Measurements from ENCODE around the gene ABCC6.
"Not testable (repeated sequence)": the region's sequence is repeated elsewhere in the genome, so short reads cannot be mapped to it uniquely, and the experiment has no call there.

The ABCC6 gene

GRCh38 chr16:16107839-16108238 lies 115.5 kb downstream of the ABCC6 start:
- no peak for DNase-seq

GRCh38 chr16:16106466-16106865 lies 116.8 kb downstream of the ABCC6 start:
- DNase-seq: no peak

- no peak for DNase-seq
Observed at GRCh38 chr16:16105646-16106045, 117.6 kb downstream of the ABCC6 start.

GRCh38 chr16:16104804-16105141 lies 118.5 kb downstream of the ABCC6 start:
- DNase-seq: not testable (repeated sequence)

GRCh38 chr16:16104132-16104803 lies 119.0 kb downstream of the ABCC6 start:
- DNase-seq: not testable (repeated sequence)

GRCh38 chr16:16102738-16103137 lies 120.6 kb downstream of the ABCC6 start:
- no peak for DNase-seq

GRCh38 chr16:16101585-16101984 lies 121.7 kb downstream of the ABCC6 start:
- no peak for DNase-seq

GRCh38 chr16:16100631-16101030 lies 122.7 kb downstream of the ABCC6 start:
- no peak for DNase-seq

- DNase-seq: no peak
Observed at GRCh38 chr16:16099320-16099719, 124.0 kb downstream of the ABCC6 start.

Measured in activated CD8-positive, alpha-beta memory T cell treated with anti-CD3 and anti-CD28 coated beads for 24 hours (primary cell).